ENCODE measurements around the gene TEX38.

GRCh38 chr1:46690931-46691421 is 19.3 kb downstream of the TEX38 start:
- TF ChIP-seq CTCF (conservative IDR thresholded peaks at IDR 0.05; ENCODE audit: low read depth in 2 of 2): no peak
- no peak for TF ChIP-seq ZNF331 (CRISPR knock-in tag; IDR thresholded peaks at IDR 0.05; ENCODE audit: low read depth)
- no peak for TF ChIP-seq EZH2phosphoT487 (IDR thresholded peaks at IDR 0.05; ENCODE audit: unreplicated experiment)
- no peak for TF ChIP-seq EZH2 (IDR thresholded peaks at IDR 0.05; ENCODE audit: low read depth, unreplicated experiment)
- TF ChIP-seq POLR2AphosphoS5 (IDR thresholded peaks at IDR 0.05; ENCODE audit: low read depth): no peak
- TF ChIP-seq REST (IDR thresholded peaks at IDR 0.05; ENCODE audit: unreplicated experiment): no peak
- no peak for TF ChIP-seq CREB1 (CRISPR knock-in tag; IDR thresholded peaks at IDR 0.05; ENCODE audit: low read depth)
- no peak for TF ChIP-seq ZNF114 (CRISPR knock-in tag; IDR thresholded peaks at IDR 0.05)
